ENCODE data around the gene ADGB. TPM values are rescaled to one million over a fixed set of nuclear protein-coding genes. Genes with fewer than 3 reads are reported as not detected.

The ADGB gene
- total RNA-seq, result not detected in 2 replicates

GRCh38 chr6:146598772-146599405 lies at the start of gene ADGB:
Gene ADGB, plus strand, starts transcription at chr6:146598972. Its CDS starts 69 bp downstream, at chr6:146599041.

Other genes with a start within 250 kb of the ADGB start
- 67.9 and 78.9 TPM in 2 replicates for gene RAB32, start 55.1 kb upstream of the ADGB start, total RNA-seq

All from cardiac atrium fibroblast (primary cell).